SK-N-SH (cell line): ENCODE measurements around the gene UCHL5. TPM values are rescaled to one million over a fixed set of nuclear protein-coding genes. Genes with fewer than 3 reads are reported as not detected.

Experiments used
- CTCF ChIA-PET: fragments of 300-600, 350-600 bp; formaldehyde crosslinking; extraction: SDS; loops from one replicate; lab custom pipeline; 2021; lab: Yijun Ruan, JAX
- POLR2A ChIA-PET: fragments of 350-600 bp; sonication (Branson Sonifier 250); formaldehyde crosslinking; extraction: SDS; loops from one replicate; lab custom pipeline; 2020; ENCODE audit warnings: antibody characterized with exemption, inconsistent platforms; lab: Yijun Ruan, JAX
- DNase-seq: peaks from one replicate; pipeline ENCODE4 v3.0.0; 2012
- H2AFZ ChIP-seq: fragments of 200-600 bp; sonication (generic); 2 replicates; pipeline ENCODE4 v1.8.1; 2016; ENCODE audit warnings: antibody characterized with exemption, mild to moderate bottlenecking, low read depth
- H3F3A ChIP-seq: fragments of 200-600 bp; sonication (generic); replicated peaks from 2 replicates; pipeline ENCODE3; 2016; ENCODE audit warnings: antibody characterized with exemption, mild to moderate bottlenecking; ENCODE audit not compliant: insufficient read depth
- H3K27ac ChIP-seq, 2 experiments: fragments of 200-500 bp in 1 of 2; fragments of 200-600 bp in 1 of 2; sonication (Bioruptor generic) in 1 of 2; sonication (generic), shearing (Covaris generic) in 1 of 2; 2 replicates each; pipeline versions ENCODE4 v1.5.1 to v1.6.1; 2014 to 2016; ENCODE audit warnings: low read depth in 2 of 2, inconsistent platforms in 1 of 2, low read length in 1 of 2, mild to moderate bottlenecking in 1 of 2, mixed read lengths in 1 of 2
- H3K27me3 ChIP-seq: fragments of 200-600 bp; sonication (generic), shearing (Covaris generic); 2 replicates; pipeline ENCODE4 v1.6.1; 2016; ENCODE audit warnings: mixed run types; ENCODE audit not compliant: insufficient read depth
- H3K36me3 ChIP-seq, 2 experiments: fragments of 200-500 bp in 1 of 2; fragments of 200-600 bp in 1 of 2; sonication (Bioruptor generic) in 1 of 2; sonication (generic) in 1 of 2; replicated peaks in 1 of 2; 2 replicates each; pipeline versions ENCODE3 to v1.5.1; 2014 to 2016; ENCODE audit warnings: low read length in 1 of 2, mild to moderate bottlenecking in 1 of 2; ENCODE audit not compliant: insufficient read depth in 2 of 2, control insufficient read depth in 1 of 2
- H3K4me1 ChIP-seq, 2 experiments: fragments of 200-500 bp in 1 of 2; fragments of 200-600 bp in 1 of 2; sonication (Bioruptor generic) in 1 of 2; sonication (generic), shearing (Covaris generic) in 1 of 2; 2 replicates each; pipeline versions ENCODE4 v1.5.1 to v1.6.1; 2014 to 2016; ENCODE audit warnings: low read depth in 1 of 2, low read length in 1 of 2, mixed run types in 1 of 2; ENCODE audit not compliant: insufficient read depth in 2 of 2, control insufficient read depth in 1 of 2
- H3K4me2 ChIP-seq: fragments of 200-600 bp; sonication (generic), shearing (Covaris generic); 2 replicates; pipeline ENCODE4 v1.6.1; 2017; ENCODE audit warnings: mixed run types
- H3K4me3 ChIP-seq, 2 experiments: fragments of 200-500 bp in 1 of 2; fragments of 200-600 bp in 1 of 2; sonication (Bioruptor generic) in 1 of 2; sonication (generic), shearing (Covaris generic) in 1 of 2; 2 replicates each; pipeline versions ENCODE4 v1.5.1 to v1.8.1; 2014 to 2016; ENCODE audit warnings: low read depth in 2 of 2, inconsistent platforms in 1 of 2, low read length in 1 of 2, mild to moderate bottlenecking in 1 of 2, mixed read lengths in 1 of 2, moderate library complexity in 1 of 2
- H3K79me2 ChIP-seq: fragments of 200-600 bp; sonication (generic); 2 replicates; pipeline ENCODE4 v1.8.1; 2017; ENCODE audit warnings: mild to moderate bottlenecking; ENCODE audit not compliant: insufficient read depth
- H3K9ac ChIP-seq: fragments of 200-600 bp; sonication (generic); 2 replicates; pipeline ENCODE4 v1.6.1; 2017; ENCODE audit warnings: mixed run types
- H3K9me2 ChIP-seq: fragments of 200-600 bp; sonication (generic); 2 replicates; pipeline ENCODE4 v1.6.1; 2017; ENCODE audit warnings: mixed run types
- H3K9me3 ChIP-seq: fragments of 200-600 bp; sonication (generic); 2 replicates; pipeline ENCODE4 v1.6.1; 2017; ENCODE audit warnings: mixed run types, mild to moderate bottlenecking, moderate library complexity
- H4K20me1 ChIP-seq: fragments of 200-600 bp; sonication (generic); 2 replicates; pipeline ENCODE4 v1.6.1; 2017; ENCODE audit warnings: mild to moderate bottlenecking, mixed run types; ENCODE audit not compliant: insufficient read depth
- GATA2 ChIP-seq: sonication (generic); formaldehyde crosslinking; IDR thresholded peaks from 2 replicates; pipeline ENCODE4 v1.5.0; 2020; ENCODE audit warnings: mild to moderate bottlenecking, missing genetic modification reagents
- JUND ChIP-seq: IDR thresholded peaks from 2 replicates; pipeline ENCODE4 v1.4.0; 2012
- MXI1 ChIP-seq: IDR thresholded peaks from 2 replicates; pipeline ENCODE4 v1.6.1; 2012; ENCODE audit warnings: mild to moderate bottlenecking, low read depth, low read length, improper control_type of control experiment
- NRF1 ChIP-seq: IDR thresholded peaks from 2 replicates; pipeline ENCODE4 v1.6.1; 2012; ENCODE audit warnings: low read depth, mild to moderate bottlenecking, low read length
- POLR2AphosphoS5 ChIP-seq: IDR thresholded peaks from 2 replicates; pipeline ENCODE4 v1.6.1; 2012; ENCODE audit warnings: low read depth, low read length
- RAD21 ChIP-seq: IDR thresholded peaks from 2 replicates; pipeline ENCODE4 v1.6.1; 2012; ENCODE audit warnings: mild to moderate bottlenecking, low read length
- RCOR1 ChIP-seq: fragments of 150-350 bp; IDR thresholded peaks from 2 replicates; pipeline ENCODE4 v1.6.1; 2017; ENCODE audit warnings: antibody characterized with exemption, low read length
- SIN3A ChIP-seq: IDR thresholded peaks from 2 replicates; pipeline ENCODE4 v1.6.1; 2012; ENCODE audit warnings: low read depth, mild to moderate bottlenecking, low read length, moderate library complexity, borderline replicate concordance
- TAF1 ChIP-seq: IDR thresholded peaks from 2 replicates; pipeline ENCODE4 v1.6.1; 2012; ENCODE audit warnings: low read depth, mild to moderate bottlenecking, low read length, moderate library complexity, borderline replicate concordance
- USF1 ChIP-seq: IDR thresholded peaks from 2 replicates; pipeline ENCODE4 v1.4.0; 2012; ENCODE audit warnings: low read depth, borderline replicate concordance
- YY1 ChIP-seq: IDR thresholded peaks from 2 replicates; pipeline ENCODE4 v1.4.0; 2012; ENCODE audit warnings: low read depth, mild to moderate bottlenecking
- WGBS: methylation state at CpG from one replicate; pipeline ENCODE4 v1.1.6; 2017; ENCODE audit warnings: low lambda C conversion rate; 5-methylcytosine and 5-hydroxymethylcytosine counted together
- polyA plus RNA-seq, 3 experiments: library from polyadenylated mRNA; depleted of rRNA; stranded (reverse); fragments of >200 nt; gene quantifications; 2 replicates each; pipeline ENCODE4 v1.2.3, GENCODE V29; 2012
- TF ChIP-seq, protein P1 (sequence below): fragments of 150-350 bp; IDR thresholded peaks from 2 replicates; pipeline ENCODE4 v1.6.1; 2016; ENCODE audit warnings: mild to moderate bottlenecking, low read depth, low read length
- TF ChIP-seq, protein P2 (sequence below): IDR thresholded peaks from 2 replicates; pipeline ENCODE4 v1.6.1; 2012; ENCODE audit warnings: mild to moderate bottlenecking, low read depth, low read length, moderate library complexity

The UCHL5 gene
- polyA plus RNA-seq, 1 of the 3 experiments (the other 2 are of a cell fraction) = 14.9 TPM

DNA sequence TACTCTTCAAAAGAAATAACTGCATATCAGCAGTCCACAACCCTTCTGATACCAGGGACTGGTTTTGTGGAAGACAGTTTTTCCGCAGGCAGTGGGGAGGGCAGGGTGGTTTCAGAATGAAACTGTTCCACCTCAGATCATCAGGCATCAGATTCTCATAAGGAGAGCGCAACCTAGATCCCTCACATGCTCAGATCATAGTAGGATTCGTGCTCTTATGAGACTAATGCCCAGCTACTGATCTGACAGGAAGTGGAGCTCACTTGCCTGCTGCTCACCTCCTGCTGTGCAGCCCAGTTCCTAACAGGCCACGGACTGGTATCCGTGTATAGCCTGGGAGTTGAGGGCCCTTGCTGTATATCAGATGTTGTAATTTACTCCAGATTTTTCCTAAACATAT lies 11.8 kb upstream of the UCHL5 start:
- POLR2A ChIA-PET = no interaction called here
- Histone ChIP-seq H3K9me3 (no peaks in the 10 kb centered on the region), H2AFZ (no peak overlapping the region), H3K36me3 (peaks cover 6 to 41% of the 10 kb centered on the region in 2 experiments), H3K4me1 (peaks cover 4 to 6% of the 10 kb centered on the region in 2 experiments; a peak in 3 of 4 replicates), H3K4me3 (no peak overlapping the region), H3K27me3 (no peaks in the 10 kb centered on the region), H3K4me2 (no peak overlapping the region), H3K79me2 (peaks cover 84% of the 10 kb centered on the region), H3K9me2 (no peaks in the 10 kb centered on the region), H3F3A (peaks cover 4% of the 10 kb centered on the region), H3K27ac (no peak overlapping the region), H3K9ac (no peak overlapping the region), H4K20me1 (peaks cover 25% of the 10 kb centered on the region)
- no peak for DNase-seq
- WGBS = 94% methylated on average over 5 of the region's 5 CpGs
- TF ChIP-seq USF1 (no peak), NRF1 (no peak), MXI1 (no peak), TAF1 (no peak), RCOR1 (no peak), SIN3A (no peak), RAD21 (no peak), YY1 (no peak), JUND (no peak), POLR2AphosphoS5 (no peak), GATA2 (no peak)
- TF ChIP-seq, protein P1, sequence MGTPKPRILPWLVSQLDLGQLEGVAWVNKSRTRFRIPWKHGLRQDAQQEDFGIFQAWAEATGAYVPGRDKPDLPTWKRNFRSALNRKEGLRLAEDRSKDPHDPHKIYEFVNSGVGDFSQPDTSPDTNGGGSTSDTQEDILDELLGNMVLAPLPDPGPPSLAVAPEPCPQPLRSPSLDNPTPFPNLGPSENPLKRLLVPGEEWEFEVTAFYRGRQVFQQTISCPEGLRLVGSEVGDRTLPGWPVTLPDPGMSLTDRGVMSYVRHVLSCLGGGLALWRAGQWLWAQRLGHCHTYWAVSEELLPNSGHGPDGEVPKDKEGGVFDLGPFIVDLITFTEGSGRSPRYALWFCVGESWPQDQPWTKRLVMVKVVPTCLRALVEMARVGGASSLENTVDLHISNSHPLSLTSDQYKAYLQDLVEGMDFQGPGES = no peak
- TF ChIP-seq, protein P2, sequence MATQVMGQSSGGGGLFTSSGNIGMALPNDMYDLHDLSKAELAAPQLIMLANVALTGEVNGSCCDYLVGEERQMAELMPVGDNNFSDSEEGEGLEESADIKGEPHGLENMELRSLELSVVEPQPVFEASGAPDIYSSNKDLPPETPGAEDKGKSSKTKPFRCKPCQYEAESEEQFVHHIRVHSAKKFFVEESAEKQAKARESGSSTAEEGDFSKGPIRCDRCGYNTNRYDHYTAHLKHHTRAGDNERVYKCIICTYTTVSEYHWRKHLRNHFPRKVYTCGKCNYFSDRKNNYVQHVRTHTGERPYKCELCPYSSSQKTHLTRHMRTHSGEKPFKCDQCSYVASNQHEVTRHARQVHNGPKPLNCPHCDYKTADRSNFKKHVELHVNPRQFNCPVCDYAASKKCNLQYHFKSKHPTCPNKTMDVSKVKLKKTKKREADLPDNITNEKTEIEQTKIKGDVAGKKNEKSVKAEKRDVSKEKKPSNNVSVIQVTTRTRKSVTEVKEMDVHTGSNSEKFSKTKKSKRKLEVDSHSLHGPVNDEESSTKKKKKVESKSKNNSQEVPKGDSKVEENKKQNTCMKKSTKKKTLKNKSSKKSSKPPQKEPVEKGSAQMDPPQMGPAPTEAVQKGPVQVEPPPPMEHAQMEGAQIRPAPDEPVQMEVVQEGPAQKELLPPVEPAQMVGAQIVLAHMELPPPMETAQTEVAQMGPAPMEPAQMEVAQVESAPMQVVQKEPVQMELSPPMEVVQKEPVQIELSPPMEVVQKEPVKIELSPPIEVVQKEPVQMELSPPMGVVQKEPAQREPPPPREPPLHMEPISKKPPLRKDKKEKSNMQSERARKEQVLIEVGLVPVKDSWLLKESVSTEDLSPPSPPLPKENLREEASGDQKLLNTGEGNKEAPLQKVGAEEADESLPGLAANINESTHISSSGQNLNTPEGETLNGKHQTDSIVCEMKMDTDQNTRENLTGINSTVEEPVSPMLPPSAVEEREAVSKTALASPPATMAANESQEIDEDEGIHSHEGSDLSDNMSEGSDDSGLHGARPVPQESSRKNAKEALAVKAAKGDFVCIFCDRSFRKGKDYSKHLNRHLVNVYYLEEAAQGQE = no peak
- CTCF ChIA-PET = interaction anchor here (1.0 to 2.3 kb wide), 2 partner anchors 22 to 224 kb away, joined by 3 to 5 read pairs; no protein-coding TSS in a partner anchor
